ENCODE data around the gene APLP2.
"Not testable (repeated sequence)": the region's sequence is repeated elsewhere in the genome, so short reads cannot be mapped to it uniquely, and the experiment has no call there.

Gene APLP2

GRCh38 chr11:130178441-130179339 is 109.0 kb downstream of the APLP2 start:
- DNase-seq, result no peak

- DNase-seq, result no peak
Measured at GRCh38 chr11:130179396-130180306, 110.0 kb downstream of the APLP2 start.

- DNase-seq, result no peak
Measured at GRCh38 chr11:130180491-130180890, 110.8 kb downstream of the APLP2 start.

- DNase-seq, result no peak
Measured at GRCh38 chr11:130180896-130181294, 111.2 kb downstream of the APLP2 start.

- DNase-seq, result no peak
Measured at GRCh38 chr11:130181295-130182272, 111.9 kb downstream of the APLP2 start.

- no peak for DNase-seq
Measured at GRCh38 chr11:130183878-130184610, 114.3 kb downstream of the APLP2 start.

GRCh38 chr11:130187096-130187495 is 117.4 kb downstream of the APLP2 start:
- no peak for DNase-seq

- DNase-seq, result no peak
Measured at GRCh38 chr11:130188047-130188446, 118.4 kb downstream of the APLP2 start.

- no peak for DNase-seq
Measured at GRCh38 chr11:130188585-130189347, 119.1 kb downstream of the APLP2 start.

GRCh38 chr11:130189492-130190210 is 120.0 kb downstream of the APLP2 start:
- no peak for DNase-seq

GRCh38 chr11:130190371-130190881 is 120.7 kb downstream of the APLP2 start:
- DNase-seq, result no peak

- DNase-seq, result no peak
Measured at GRCh38 chr11:130191896-130192295, 122.2 kb downstream of the APLP2 start.

- DNase-seq, result no peak
Measured at GRCh38 chr11:130192845-130193267, 123.2 kb downstream of the APLP2 start.

GRCh38 chr11:130193551-130193950 is 123.9 kb downstream of the APLP2 start:
- not testable (repeated sequence) for DNase-seq
